CD4-positive, alpha-beta T cell treated with Interleukin-12 subunit alpha and Interleukin-12 subunit beta, for 1 hour (primary cell): ENCODE measurements around the gene OPA1.

Experiments used
- DNase-seq: peaks from one replicate; pipeline ENCODE4 v3.0.0-alpha.2; 2020

Gene OPA1

DNA sequence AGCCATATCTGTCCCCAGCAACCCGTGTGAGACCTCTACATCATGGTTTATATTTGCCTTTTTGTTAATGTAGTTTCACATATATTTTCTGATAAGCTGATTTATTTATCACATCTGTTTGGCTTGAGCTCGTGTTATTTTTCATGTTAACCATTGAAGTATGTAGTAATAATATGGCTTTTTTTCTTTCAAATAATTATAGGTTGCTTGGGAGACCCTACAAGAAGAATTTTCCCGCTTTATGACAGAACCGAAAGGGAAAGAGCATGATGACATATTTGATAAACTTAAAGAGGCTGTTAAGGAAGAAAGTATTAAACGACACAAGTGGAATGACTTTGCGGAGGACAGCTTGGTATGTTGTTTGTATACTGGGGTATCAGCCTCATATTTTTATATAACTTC, 63.9 kb downstream of the OPA1 start:
- no peak for DNase-seq

DNA sequence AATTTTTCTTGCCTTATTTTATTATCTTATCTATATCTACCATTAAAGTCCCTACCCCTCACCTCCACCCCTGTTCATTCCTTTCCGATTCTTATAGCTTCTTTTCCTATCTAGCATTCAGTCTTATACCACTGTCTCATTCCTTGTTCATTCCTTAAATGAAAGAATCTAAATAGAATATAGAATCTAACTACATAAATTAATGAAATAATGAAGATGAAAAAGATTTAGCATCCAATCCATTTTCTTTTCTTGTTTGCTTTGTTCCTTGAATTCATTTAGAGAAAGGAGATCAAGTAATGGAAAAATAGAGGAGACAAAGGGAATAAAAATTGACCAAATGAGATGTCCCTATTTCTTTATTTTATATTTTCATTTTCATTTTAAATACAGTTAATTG, 67.2 kb downstream of the OPA1 start:
- DNase-seq: no peak

- DNase-seq: no peak
Observed at GRCh38 chr3:193660698-193661411, 67.8 kb downstream of the OPA1 start.

DNA sequence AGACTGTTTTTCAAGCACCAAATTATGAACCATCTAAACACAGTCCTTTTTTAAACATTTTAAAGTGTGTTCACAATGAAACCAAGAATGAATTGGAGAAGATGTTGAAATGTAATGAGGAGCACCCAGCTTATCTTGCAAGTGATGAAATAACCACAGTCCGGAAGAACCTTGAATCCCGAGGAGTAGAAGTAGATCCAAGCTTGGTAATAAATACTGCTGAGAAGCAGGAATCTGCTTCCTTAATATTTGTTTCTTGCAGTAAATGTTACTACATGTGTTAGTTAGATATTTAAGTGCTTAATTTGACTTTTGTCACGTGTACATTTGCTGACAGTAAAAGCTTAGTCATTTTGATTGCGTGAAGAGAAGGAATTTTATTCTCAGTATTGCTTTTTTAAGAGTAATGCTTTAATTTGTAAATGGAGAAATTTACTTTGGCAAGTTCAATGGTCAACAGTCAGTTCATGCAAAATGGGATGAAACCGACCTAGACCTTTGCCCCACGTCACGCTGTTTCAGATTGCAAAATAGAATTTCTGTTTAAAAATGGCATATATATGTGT, 69.8 kb downstream of the OPA1 start:
- DNase-seq: no peak

GRCh38 chr3:193665370-193665989, 72.5 kb downstream of the OPA1 start:
- DNase-seq: peak; percentile 33

GRCh38 chr3:193673845-193674244, 80.8 kb downstream of the OPA1 start:
- no peak for DNase-seq

- DNase-seq: no peak
Observed at GRCh38 chr3:193674714-193675113, 81.7 kb downstream of the OPA1 start.

DNA sequence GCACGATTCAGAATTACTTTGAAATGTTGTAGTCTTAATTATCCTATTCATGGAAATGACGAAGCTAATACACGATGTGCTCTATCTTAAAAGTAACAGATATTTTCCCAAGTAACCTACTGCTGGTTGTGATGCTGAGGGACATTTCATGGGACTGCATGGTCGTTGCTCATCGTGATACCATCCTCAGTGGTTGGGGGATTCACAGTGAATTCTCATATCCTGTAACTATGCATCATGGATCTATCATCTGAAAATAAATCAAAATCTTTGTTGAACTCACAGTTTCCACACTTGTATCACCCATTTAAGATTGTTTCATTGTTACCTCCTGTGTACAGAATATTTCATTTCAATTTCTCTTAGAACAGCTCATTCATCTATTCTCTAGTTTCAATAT, 84.7 kb downstream of the OPA1 start:
- no peak for DNase-seq

- DNase-seq: no peak
Observed at GRCh38 chr3:193680220-193680619, 87.2 kb downstream of the OPA1 start.

DNA sequence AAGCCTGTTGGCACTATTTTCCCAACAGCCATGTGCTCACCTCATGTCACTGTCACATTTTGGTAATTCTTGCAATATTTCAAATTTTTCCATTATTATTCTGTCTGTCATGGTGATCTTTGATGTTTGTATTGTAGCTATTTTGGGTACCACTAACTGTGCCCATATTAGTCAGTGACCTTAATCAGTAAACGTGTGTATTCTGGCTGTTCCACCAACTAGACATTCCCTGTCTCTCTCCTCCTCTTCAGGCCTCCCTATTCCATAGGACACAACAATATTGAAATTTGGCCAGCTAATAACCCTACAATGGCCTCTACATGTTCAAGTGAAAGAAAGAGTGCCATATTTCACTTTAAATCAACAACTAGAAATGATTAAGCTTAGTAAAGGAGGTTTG, 88.6 kb downstream of the OPA1 start:
- DNase-seq: no peak

DNA sequence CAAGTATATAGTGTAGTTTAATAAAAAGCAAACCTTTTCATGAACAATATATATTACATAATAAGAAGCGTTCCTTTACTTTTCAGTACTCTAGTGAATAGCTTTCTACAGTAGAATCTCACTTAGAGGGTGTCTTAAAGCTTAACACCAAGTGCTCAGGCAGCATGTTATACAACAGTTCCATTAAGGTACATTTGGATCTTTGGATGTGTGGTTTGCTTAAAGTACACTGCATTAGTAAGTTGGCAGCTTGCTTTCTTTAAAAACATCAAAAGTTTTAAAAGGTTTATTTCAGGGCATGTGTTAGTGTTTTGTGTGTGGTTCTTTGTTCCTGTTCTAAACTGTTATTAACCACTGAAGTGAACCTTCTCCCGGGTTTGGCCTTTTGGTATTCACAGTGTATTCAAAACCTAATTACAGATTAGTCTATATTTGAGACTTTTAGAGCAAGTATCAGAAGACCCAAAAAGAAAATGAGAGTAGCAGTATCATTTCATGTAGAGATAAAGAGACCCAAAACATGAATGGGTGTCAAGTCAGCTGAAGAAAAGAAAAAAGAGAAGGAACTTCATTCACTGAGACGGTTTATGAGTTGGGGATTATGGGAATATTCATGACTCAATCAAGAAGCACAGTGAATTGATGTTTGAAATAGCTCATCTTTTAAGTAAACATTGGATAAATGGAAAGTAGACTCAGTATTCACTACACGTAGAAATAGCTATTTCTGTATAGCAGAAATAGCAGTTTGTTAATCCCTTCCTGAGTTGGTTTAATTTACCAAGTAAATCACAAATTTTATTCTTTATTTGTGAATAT, 93.9 kb downstream of the OPA1 start:
- DNase-seq: no peak

DNA sequence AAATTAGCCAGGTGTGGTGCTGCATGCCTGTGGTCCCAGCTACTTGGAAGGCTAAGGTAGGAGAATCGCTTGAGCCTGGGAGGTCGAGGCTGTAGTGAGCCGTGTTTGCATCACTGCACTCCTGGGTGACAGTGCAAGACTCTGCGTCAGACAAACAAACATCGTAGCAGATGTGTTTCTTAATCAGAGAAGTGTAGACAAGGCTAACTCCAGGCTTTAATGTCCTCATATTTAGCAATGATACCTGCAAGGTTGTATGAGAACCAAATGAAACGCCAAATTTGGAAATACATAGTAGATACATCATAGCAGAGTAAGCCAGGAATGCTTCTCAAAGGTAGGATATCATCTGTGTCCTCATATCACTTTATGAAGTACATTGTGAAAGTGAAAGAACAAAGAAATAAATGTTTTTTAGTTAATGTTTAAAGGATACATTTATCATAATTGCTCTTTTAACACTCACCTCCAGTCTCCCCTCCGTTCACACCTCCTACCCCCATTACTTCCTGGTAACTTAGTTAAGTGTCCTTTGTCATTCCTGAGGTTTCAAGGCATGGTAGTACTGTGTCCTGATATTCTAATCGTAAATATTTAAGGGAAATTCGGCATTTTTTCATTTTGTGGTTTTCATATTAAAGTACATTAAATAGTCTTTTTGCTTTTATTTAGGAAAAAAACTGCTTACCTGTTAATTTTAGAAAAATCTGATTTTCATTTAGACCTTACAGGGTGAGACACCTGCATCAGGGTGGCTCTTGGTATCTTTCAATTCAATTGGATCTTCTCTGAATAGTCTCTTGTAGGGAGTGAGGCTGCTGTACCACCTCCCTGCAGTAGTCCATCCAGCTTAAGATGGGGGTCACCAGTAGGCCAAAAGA, 96.1 kb downstream of the OPA1 start:
- DNase-seq: no peak

DNA sequence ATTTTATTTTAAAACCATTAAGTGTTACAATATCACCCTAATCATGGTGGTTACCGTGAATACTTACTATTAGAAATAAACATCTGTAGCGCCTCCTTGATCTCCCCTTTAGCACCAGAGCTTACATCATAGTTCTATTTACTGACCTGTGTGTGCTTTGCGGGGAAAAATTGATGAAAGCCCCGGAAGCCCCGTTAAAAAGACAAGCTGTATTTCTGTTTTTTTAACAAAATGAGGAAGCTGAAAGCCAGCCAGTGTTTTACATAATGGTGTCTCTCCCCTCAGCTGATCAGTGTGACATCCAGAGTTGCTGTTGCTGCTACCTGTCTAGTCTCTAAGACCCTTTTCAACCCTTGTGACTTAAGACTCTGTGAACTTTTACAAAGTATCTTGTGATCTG, 100.8 kb downstream of the OPA1 start:
- DNase-seq: no peak

- no peak for DNase-seq
Observed at GRCh38 chr3:193701953-193702635, 109.1 kb downstream of the OPA1 start.

- no peak for DNase-seq
Observed at GRCh38 chr3:193702967-193703366, 110.0 kb downstream of the OPA1 start.

DNA sequence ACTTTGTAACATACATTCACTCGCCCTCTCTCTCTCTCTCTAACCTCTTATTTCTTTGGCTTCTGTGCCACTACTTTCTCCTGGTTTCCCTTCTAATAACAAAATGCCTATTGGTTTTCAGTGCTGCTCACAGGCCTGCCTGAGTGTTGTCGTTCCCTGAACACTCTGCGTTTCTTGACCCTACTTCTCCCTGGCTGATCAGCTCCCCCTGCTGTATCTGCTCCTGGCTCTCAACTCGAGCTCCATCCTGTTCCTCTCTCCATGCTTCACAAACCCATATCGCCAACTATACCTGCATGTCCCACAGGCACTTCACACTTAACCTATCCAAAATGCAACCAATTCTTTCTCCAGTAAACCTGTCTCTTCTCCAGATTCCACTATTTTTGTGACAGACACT, 111.4 kb downstream of the OPA1 start:
- no peak for DNase-seq

- no peak for DNase-seq
Observed at GRCh38 chr3:193708270-193708669, 115.3 kb downstream of the OPA1 start.

GRCh38 chr3:193710286-193711165, 117.5 kb downstream of the OPA1 start:
- DNase-seq: no peak

GRCh38 chr3:193711166-193711485, 118.1 kb downstream of the OPA1 start:
- no peak for DNase-seq

DNA sequence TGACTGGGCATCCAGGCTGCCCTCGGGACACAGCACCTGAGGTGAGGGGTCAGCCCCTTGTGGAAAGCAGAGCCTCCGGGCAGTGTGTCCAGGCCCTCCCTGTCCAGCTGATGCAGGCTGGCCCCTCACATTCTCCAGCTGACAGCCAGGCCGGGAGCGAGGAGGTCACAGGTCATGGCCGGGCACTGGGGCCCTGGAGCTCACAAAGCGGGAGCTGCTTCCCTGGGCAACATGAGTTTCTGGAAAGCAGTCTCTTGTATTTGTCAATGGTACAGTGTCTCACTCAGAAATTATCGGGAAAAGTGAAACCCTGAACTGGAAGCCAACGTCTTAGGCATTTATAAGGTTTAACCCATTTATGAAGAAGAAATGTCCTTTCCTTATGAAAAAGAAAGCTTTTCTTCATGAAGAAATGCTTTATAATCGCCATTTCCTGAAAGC, 118.5 kb downstream of the OPA1 start:
- DNase-seq: no peak

DNA sequence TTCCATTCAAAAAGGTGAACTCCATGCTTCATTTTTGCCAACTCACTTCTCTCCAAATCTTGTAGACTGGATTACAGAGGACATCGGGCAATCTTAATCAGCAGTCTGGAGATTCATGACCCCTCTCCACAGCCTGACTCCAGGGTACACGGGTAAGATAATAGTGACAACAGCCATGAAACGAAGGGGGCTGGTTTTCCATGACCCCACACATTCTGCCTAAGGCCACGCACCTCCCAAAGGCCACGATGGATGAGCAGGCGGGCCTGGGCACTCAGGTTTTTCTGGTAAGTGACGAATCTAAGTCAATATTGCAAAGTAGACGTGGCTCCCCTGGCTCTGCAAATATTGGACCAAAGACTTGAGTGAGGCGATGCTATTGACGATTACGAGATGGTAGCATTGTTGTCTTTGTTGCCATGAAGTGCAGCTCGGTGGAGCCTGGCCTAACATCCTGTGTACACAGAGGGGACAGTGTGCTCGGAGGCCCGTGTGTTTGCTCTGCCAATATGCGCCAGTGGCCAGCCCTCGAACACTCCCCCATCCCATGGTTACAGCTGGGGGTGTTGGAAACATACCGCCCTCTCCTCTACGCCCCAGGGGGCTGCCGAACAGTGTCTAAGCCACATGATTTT, 119.1 kb downstream of the OPA1 start:
- DNase-seq: no peak
